ENCODE results near the gene OXCT2. TPM values are rescaled to one million over a fixed set of nuclear protein-coding genes. Genes with fewer than 3 reads are reported as not detected.

Gene OXCT2
- total RNA-seq, 1 donor from 2014 or later: not detected

GRCh38 chr1:39721664-39722063, 49.5 kb downstream of the OXCT2 start:
- Histone ChIP-seq H3K36me3 (ENCODE audit: control insufficient read depth in 3 of 3, insufficient read depth in 3 of 3, low read length in 3 of 3) (no peaks in the 10 kb centered on the region), H3K9me3 (ENCODE audit: control insufficient read depth in 3 of 3, low read length in 3 of 3) (no peaks in the 10 kb centered on the region), H3K9ac (ENCODE audit: low read depth in 1 of 3, low read length in 3 of 3) (no peak overlapping the region), H3K4me1 (ENCODE audit: control insufficient read depth in 3 of 3, insufficient read depth in 3 of 3, low read length in 3 of 3) (peaks cover 0 to 3% (median 0%) of the 10 kb centered on the region in 3 donors), H3K4me3 (ENCODE audit: low read length in 3 of 3) (no peak overlapping the region), H3K27me3 (ENCODE audit: control insufficient read depth in 3 of 3, insufficient read depth in 3 of 3, low read length in 3 of 3) (peaks cover 0 to 6% (median 0%) of the 10 kb centered on the region in 3 donors), H3K27ac (ENCODE audit: low read depth, low read length) (no peak overlapping the region)

DNA sequence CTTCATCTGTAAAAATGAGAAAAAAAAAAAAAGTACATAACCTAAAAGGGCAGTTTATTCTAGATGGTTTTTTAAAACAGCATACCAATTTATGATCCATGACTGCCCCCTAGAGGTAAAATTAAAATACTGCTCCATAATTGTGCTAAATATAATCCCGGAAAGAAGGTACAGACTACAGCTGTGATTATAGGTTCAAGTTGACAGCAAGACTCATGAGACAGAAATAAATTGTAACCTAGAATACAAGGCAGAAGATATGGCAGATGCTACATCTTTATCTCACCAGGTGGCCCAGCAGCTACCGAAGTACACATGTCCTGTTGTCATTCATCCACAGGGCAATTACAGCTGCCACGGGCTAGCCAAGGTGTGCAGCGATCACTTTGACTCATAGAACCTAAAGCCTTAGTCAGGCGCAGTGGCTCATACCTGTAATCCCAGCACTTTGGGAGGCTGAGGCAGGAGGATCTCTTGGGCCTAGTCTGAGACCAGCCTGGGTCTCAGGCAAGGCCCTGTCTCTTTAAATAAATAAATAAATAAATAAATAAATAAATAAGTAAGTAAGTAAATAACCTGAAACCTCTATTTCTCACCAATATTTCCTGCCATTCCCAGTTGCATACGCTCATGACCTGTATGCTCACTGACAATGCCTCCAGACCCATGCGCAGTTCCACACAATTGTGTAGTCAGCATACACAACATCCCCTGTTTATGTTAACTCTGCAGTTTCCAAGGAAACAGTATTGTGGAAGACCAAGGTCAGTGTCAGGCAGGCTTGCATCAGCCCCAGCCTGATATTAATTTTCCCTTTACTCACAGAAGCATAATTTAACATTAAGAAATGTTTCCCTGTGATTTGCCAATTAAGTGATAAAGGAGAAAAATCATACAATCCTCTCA, 50.8 kb downstream of the OXCT2 start:
- peaks cover 0 to 6% (median 0%) of the 10 kb centered on the region in 3 donors for H3K27me3 ChIP-seq (ENCODE audit: control insufficient read depth in 3 of 3, insufficient read depth in 3 of 3, low read length in 3 of 3)
- no peak overlapping the region for H3K27ac ChIP-seq (ENCODE audit: low read depth, low read length)
- H3K36me3 ChIP-seq (ENCODE audit: control insufficient read depth in 3 of 3, insufficient read depth in 3 of 3, low read length in 3 of 3): no peaks in the 10 kb centered on the region
- H3K4me1 ChIP-seq (ENCODE audit: control insufficient read depth in 3 of 3, insufficient read depth in 3 of 3, low read length in 3 of 3): peaks cover 0 to 3% (median 0%) of the 10 kb centered on the region in 3 donors
- no peaks in the 10 kb centered on the region for H3K9me3 ChIP-seq (ENCODE audit: control insufficient read depth in 3 of 3, low read length in 3 of 3)
- H3K9ac ChIP-seq (ENCODE audit: low read depth in 1 of 3, low read length in 3 of 3): no peak overlapping the region
- no peak overlapping the region for H3K4me3 ChIP-seq (ENCODE audit: low read length in 3 of 3)

Small RNA genes lying within 50 kb of the gene (small RNA-seq; reads per million reads assigned to genes)
- not detected for gene AL033527.1
- gene RNU7-121P: not detected

Other genes with a start within 250 kb of the OXCT2 start
- gene PABPC4, start 194.6 kb downstream of the OXCT2 start, total RNA-seq: 452 TPM
- gene HEYL, start 131.7 kb downstream of the OXCT2 start, total RNA-seq: 11.0 TPM
- gene NT5C1A, start 99.2 kb downstream of the OXCT2 start, total RNA-seq: 11.0 TPM
- gene HPCAL4, start 79.9 kb downstream of the OXCT2 start, total RNA-seq: 0.52 TPM
- gene PPIE, start 32.5 kb downstream of the OXCT2 start, total RNA-seq: 24.5 TPM
- gene BMP8B, start 17.5 kb upstream of the OXCT2 start, total RNA-seq: 1.0 TPM
- gene TRIT1, start 112.2 kb upstream of the OXCT2 start, total RNA-seq: 26.6 TPM
- gene MYCL, start 130.6 kb upstream of the OXCT2 start, total RNA-seq: 1.0 TPM
- gene MFSD2A, start 183.8 kb upstream of the OXCT2 start, total RNA-seq: 1.0 TPM